T-helper 2 cell (primary cell): ENCODE data around the gene HS6ST1.
"Not testable (repeated sequence)": the region's sequence is repeated elsewhere in the genome, so short reads cannot be mapped to it uniquely, and the experiment has no call there.

ENCODE experiments used
- DNase-seq, 5 experiments: peaks; one replicate each; pipeline versions ENCODE4 v3.0.0 to v3.0.0-alpha.2; 2012 to 2022

Gene HS6ST1

GRCh38 chr2:128267197-128267596 lies 51.5 kb downstream of the HS6ST1 start:
- DNase-seq = not testable (repeated sequence)

GRCh38 chr2:128266463-128266862 lies 52.2 kb downstream of the HS6ST1 start:
- DNase-seq = not testable (repeated sequence)

- not testable (repeated sequence) for DNase-seq
Measured at GRCh38 chr2:128265608-128265993, 53.1 kb downstream of the HS6ST1 start.

- DNase-seq = no peak
Measured at GRCh38 chr2:128264881-128265607, 53.6 kb downstream of the HS6ST1 start.

- DNase-seq = no peak
Measured at GRCh38 chr2:128263902-128264331, 54.8 kb downstream of the HS6ST1 start.

GRCh38 chr2:128262315-128263253 lies 56.1 kb downstream of the HS6ST1 start:
- DNase-seq = no peak

- DNase-seq = no peak
Measured at GRCh38 chr2:128261245-128262128, 57.2 kb downstream of the HS6ST1 start.

- no peak for DNase-seq
Measured at GRCh38 chr2:128260239-128261138, 58.2 kb downstream of the HS6ST1 start.

GRCh38 chr2:128259585-128259984 lies 59.1 kb downstream of the HS6ST1 start:
- no peak for DNase-seq

- DNase-seq = no peak
Measured at GRCh38 chr2:128258218-128258617, 60.5 kb downstream of the HS6ST1 start.

GRCh38 chr2:128252501-128252900 lies 66.2 kb downstream of the HS6ST1 start:
- no peak for DNase-seq

GRCh38 chr2:128252086-128252485 lies 66.6 kb downstream of the HS6ST1 start:
- not testable (repeated sequence) for DNase-seq

- DNase-seq = no peak
Measured at GRCh38 chr2:128250229-128251025, 68.2 kb downstream of the HS6ST1 start.

GRCh38 chr2:128249555-128249954 lies 69.1 kb downstream of the HS6ST1 start:
- DNase-seq = no peak

GRCh38 chr2:128245813-128246212 lies 72.9 kb downstream of the HS6ST1 start:
- DNase-seq = no peak

GRCh38 chr2:128241896-128242295 lies 76.8 kb downstream of the HS6ST1 start:
- DNase-seq = no peak

- no peak for DNase-seq
Measured at GRCh38 chr2:128237911-128238697, 80.6 kb downstream of the HS6ST1 start.

GRCh38 chr2:128237081-128237534 lies 81.6 kb downstream of the HS6ST1 start:
- DNase-seq = no peak

- no peak for DNase-seq
Measured at GRCh38 chr2:128236491-128237035, 82.1 kb downstream of the HS6ST1 start.
